Measurements from ENCODE around the gene USP44.

USP44 gene

GRCh38 chr12:95548539-95549391 lies 2.5 kb downstream of the USP44 start:
- H3K27ac ChIP-seq (ENCODE audit: low read depth in 2 of 2, low read length in 2 of 2): peak overlapping the region in 1 of 2 donors; percentile 10
- H3K27me3 ChIP-seq (ENCODE audit: control insufficient read depth in 2 of 2, insufficient read depth in 2 of 2, low read length in 2 of 2): peaks cover 2 to 20% of the 10 kb centered on the region in 2 donors
- peak overlapping the region in 1 of 2 donors; percentile 57 for H3K9ac ChIP-seq (ENCODE audit: low read depth in 1 of 2, low read length in 2 of 2)

GRCh38 chr12:95548056-95548538 lies 3.2 kb downstream of the USP44 start:
- no peaks in the 10 kb centered on the region for H3K36me3 ChIP-seq (ENCODE audit: control insufficient read depth in 2 of 2, insufficient read depth in 2 of 2, low read length in 2 of 2)
- H3K27ac ChIP-seq (ENCODE audit: low read depth in 2 of 2, low read length in 2 of 2): peak overlapping the region in 1 of 2 donors; percentile 10
- peaks cover 2 to 20% of the 10 kb centered on the region in 2 donors for H3K27me3 ChIP-seq (ENCODE audit: control insufficient read depth in 2 of 2, insufficient read depth in 2 of 2, low read length in 2 of 2)
- no peaks in the 10 kb centered on the region for H3K9me3 ChIP-seq (ENCODE audit: control insufficient read depth in 2 of 2, low read length in 2 of 2)
- H3K4me1 ChIP-seq (ENCODE audit: control insufficient read depth in 2 of 2, insufficient read depth in 2 of 2, low read length in 2 of 2): peaks cover 0 to 9% of the 10 kb centered on the region in 2 donors
- H3K4me3 ChIP-seq (ENCODE audit: low read length in 2 of 2): peak overlapping the region; percentile 45 to 58
- peak overlapping the region in 1 of 2 donors; percentile 57 for H3K9ac ChIP-seq (ENCODE audit: low read depth in 1 of 2, low read length in 2 of 2)

More at GRCh38 chr12:95548539-95549391, 2.5 kb downstream of the USP44 start:
- no peaks in the 10 kb centered on the region for H3K9me3 ChIP-seq (ENCODE audit: control insufficient read depth in 2 of 2, low read length in 2 of 2)
- peak overlapping the region; percentile 58 to 67 for H3K4me3 ChIP-seq (ENCODE audit: low read length in 2 of 2)
- peaks cover 0 to 9% of the 10 kb centered on the region in 2 donors for H3K4me1 ChIP-seq (ENCODE audit: control insufficient read depth in 2 of 2, insufficient read depth in 2 of 2, low read length in 2 of 2)
- no peaks in the 10 kb centered on the region for H3K36me3 ChIP-seq (ENCODE audit: control insufficient read depth in 2 of 2, insufficient read depth in 2 of 2, low read length in 2 of 2)

GRCh38 chr12:95547522-95548055 lies 3.7 kb downstream of the USP44 start:
- H3K9me3 ChIP-seq (ENCODE audit: control insufficient read depth in 2 of 2, low read length in 2 of 2): no peaks in the 10 kb centered on the region
- peak overlapping the region; percentile 45 to 58 for H3K4me3 ChIP-seq (ENCODE audit: low read length in 2 of 2)
- no peaks in the 10 kb centered on the region for H3K36me3 ChIP-seq (ENCODE audit: control insufficient read depth in 2 of 2, insufficient read depth in 2 of 2, low read length in 2 of 2)
- peak overlapping the region in 1 of 2 donors; percentile 57 for H3K9ac ChIP-seq (ENCODE audit: low read depth in 1 of 2, low read length in 2 of 2)
- H3K27me3 ChIP-seq (ENCODE audit: control insufficient read depth in 2 of 2, insufficient read depth in 2 of 2, low read length in 2 of 2): peaks cover 2 to 20% of the 10 kb centered on the region in 2 donors
- no peak overlapping the region for H3K27ac ChIP-seq (ENCODE audit: low read depth in 2 of 2, low read length in 2 of 2)
- peaks cover 0 to 9% of the 10 kb centered on the region in 2 donors for H3K4me1 ChIP-seq (ENCODE audit: control insufficient read depth in 2 of 2, insufficient read depth in 2 of 2, low read length in 2 of 2)

GRCh38 chr12:95546491-95546813 lies 4.8 kb downstream of the USP44 start:
- no peaks in the 10 kb centered on the region for H3K9me3 ChIP-seq (ENCODE audit: control insufficient read depth in 2 of 2, low read length in 2 of 2)
- H3K27me3 ChIP-seq (ENCODE audit: control insufficient read depth in 2 of 2, insufficient read depth in 2 of 2, low read length in 2 of 2): peaks cover 2 to 20% of the 10 kb centered on the region in 2 donors
- H3K27ac ChIP-seq (ENCODE audit: low read depth in 2 of 2, low read length in 2 of 2): no peak overlapping the region
- no peaks in the 10 kb centered on the region for H3K36me3 ChIP-seq (ENCODE audit: control insufficient read depth in 2 of 2, insufficient read depth in 2 of 2, low read length in 2 of 2)
- H3K9ac ChIP-seq (ENCODE audit: low read depth in 1 of 2, low read length in 2 of 2): no peak overlapping the region
- no peak overlapping the region for H3K4me3 ChIP-seq (ENCODE audit: low read length in 2 of 2)
- peaks cover 0 to 9% of the 10 kb centered on the region in 2 donors for H3K4me1 ChIP-seq (ENCODE audit: control insufficient read depth in 2 of 2, insufficient read depth in 2 of 2, low read length in 2 of 2)

- Histone ChIP-seq H3K4me1 (ENCODE audit: control insufficient read depth in 2 of 2, insufficient read depth in 2 of 2, low read length in 2 of 2) (peaks cover 0 to 9% of the 10 kb centered on the region in 2 donors), H3K36me3 (ENCODE audit: control insufficient read depth in 2 of 2, insufficient read depth in 2 of 2, low read length in 2 of 2) (no peaks in the 10 kb centered on the region), H3K4me3 (ENCODE audit: low read length in 2 of 2) (no peak overlapping the region), H3K27me3 (ENCODE audit: control insufficient read depth in 2 of 2, insufficient read depth in 2 of 2, low read length in 2 of 2) (peaks cover 2 to 20% of the 10 kb centered on the region in 2 donors), H3K9ac (ENCODE audit: low read depth in 1 of 2, low read length in 2 of 2) (no peak overlapping the region), H3K9me3 (ENCODE audit: control insufficient read depth in 2 of 2, low read length in 2 of 2) (no peaks in the 10 kb centered on the region), H3K27ac (ENCODE audit: low read depth in 2 of 2, low read length in 2 of 2) (no peak overlapping the region)
Measured at GRCh38 chr12:95545731-95546490, 5.4 kb downstream of the USP44 start.

GRCh38 chr12:95545303-95545702 lies 6.0 kb downstream of the USP44 start:
- Histone ChIP-seq H3K27me3 (ENCODE audit: control insufficient read depth in 2 of 2, insufficient read depth in 2 of 2, low read length in 2 of 2) (peaks cover 2 to 20% of the 10 kb centered on the region in 2 donors), H3K9me3 (ENCODE audit: control insufficient read depth in 2 of 2, low read length in 2 of 2) (no peaks in the 10 kb centered on the region), H3K27ac (ENCODE audit: low read depth in 2 of 2, low read length in 2 of 2) (no peak overlapping the region), H3K4me3 (ENCODE audit: low read length in 2 of 2) (no peak overlapping the region), H3K9ac (ENCODE audit: low read depth in 1 of 2, low read length in 2 of 2) (no peak overlapping the region), H3K4me1 (ENCODE audit: control insufficient read depth in 2 of 2, insufficient read depth in 2 of 2, low read length in 2 of 2) (peaks cover 0 to 9% of the 10 kb centered on the region in 2 donors), H3K36me3 (ENCODE audit: control insufficient read depth in 2 of 2, insufficient read depth in 2 of 2, low read length in 2 of 2) (no peaks in the 10 kb centered on the region)

- Histone ChIP-seq H3K36me3 (ENCODE audit: control insufficient read depth in 2 of 2, insufficient read depth in 2 of 2, low read length in 2 of 2) (no peaks in the 10 kb centered on the region), H3K27ac (ENCODE audit: low read depth in 2 of 2, low read length in 2 of 2) (no peak overlapping the region), H3K27me3 (ENCODE audit: control insufficient read depth in 2 of 2, insufficient read depth in 2 of 2, low read length in 2 of 2) (peaks cover 2 to 20% of the 10 kb centered on the region in 2 donors), H3K9ac (ENCODE audit: low read depth in 1 of 2, low read length in 2 of 2) (no peak overlapping the region), H3K4me1 (ENCODE audit: control insufficient read depth in 2 of 2, insufficient read depth in 2 of 2, low read length in 2 of 2) (peaks cover 0 to 9% of the 10 kb centered on the region in 2 donors), H3K9me3 (ENCODE audit: control insufficient read depth in 2 of 2, low read length in 2 of 2) (no peaks in the 10 kb centered on the region), H3K4me3 (ENCODE audit: low read length in 2 of 2) (no peak overlapping the region)
Measured at GRCh38 chr12:95544756-95545155, 6.5 kb downstream of the USP44 start.

GRCh38 chr12:95543305-95543704 lies 8.0 kb downstream of the USP44 start:
- Histone ChIP-seq H3K9ac (ENCODE audit: low read depth in 1 of 2, low read length in 2 of 2) (no peak overlapping the region), H3K27me3 (ENCODE audit: control insufficient read depth in 2 of 2, insufficient read depth in 2 of 2, low read length in 2 of 2) (peaks cover 0 to 14% of the 10 kb centered on the region in 2 donors), H3K36me3 (ENCODE audit: control insufficient read depth in 2 of 2, insufficient read depth in 2 of 2, low read length in 2 of 2) (no peaks in the 10 kb centered on the region), H3K27ac (ENCODE audit: low read depth in 2 of 2, low read length in 2 of 2) (no peak overlapping the region), H3K9me3 (ENCODE audit: control insufficient read depth in 2 of 2, low read length in 2 of 2) (no peaks in the 10 kb centered on the region), H3K4me3 (ENCODE audit: low read length in 2 of 2) (no peak overlapping the region), H3K4me1 (ENCODE audit: control insufficient read depth in 2 of 2, insufficient read depth in 2 of 2, low read length in 2 of 2) (peaks cover 0 to 5% of the 10 kb centered on the region in 2 donors)

GRCh38 chr12:95541436-95541835 lies 9.8 kb downstream of the USP44 start:
- no peaks in the 10 kb centered on the region for H3K9me3 ChIP-seq (ENCODE audit: control insufficient read depth in 2 of 2, low read length in 2 of 2)
- no peak overlapping the region for H3K9ac ChIP-seq (ENCODE audit: low read depth in 1 of 2, low read length in 2 of 2)

GRCh38 chr12:95538656-95539055 lies 12.6 kb downstream of the USP44 start:
- Histone ChIP-seq H3K4me1 (ENCODE audit: control insufficient read depth in 2 of 2, insufficient read depth in 2 of 2, low read length in 2 of 2) (no peaks in the 10 kb centered on the region), H3K27ac (ENCODE audit: low read depth in 2 of 2, low read length in 2 of 2) (no peak overlapping the region), H3K36me3 (ENCODE audit: control insufficient read depth in 2 of 2, insufficient read depth in 2 of 2, low read length in 2 of 2) (no peaks in the 10 kb centered on the region), H3K9me3 (ENCODE audit: control insufficient read depth in 2 of 2, low read length in 2 of 2) (no peaks in the 10 kb centered on the region), H3K27me3 (ENCODE audit: control insufficient read depth in 2 of 2, insufficient read depth in 2 of 2, low read length in 2 of 2) (no peaks in the 10 kb centered on the region), H3K9ac (ENCODE audit: low read depth in 1 of 2, low read length in 2 of 2) (no peak overlapping the region), H3K4me3 (ENCODE audit: low read length in 2 of 2) (no peak overlapping the region)

More at GRCh38 chr12:95541436-95541835, 9.8 kb downstream of the USP44 start:
- no peak overlapping the region for H3K4me3 ChIP-seq (ENCODE audit: low read length in 2 of 2)
- H3K27me3 ChIP-seq (ENCODE audit: control insufficient read depth in 2 of 2, insufficient read depth in 2 of 2, low read length in 2 of 2): peaks cover 0 to 10% of the 10 kb centered on the region in 2 donors
- no peaks in the 10 kb centered on the region for H3K36me3 ChIP-seq (ENCODE audit: control insufficient read depth in 2 of 2, insufficient read depth in 2 of 2, low read length in 2 of 2)
- no peaks in the 10 kb centered on the region for H3K4me1 ChIP-seq (ENCODE audit: control insufficient read depth in 2 of 2, insufficient read depth in 2 of 2, low read length in 2 of 2)
- H3K27ac ChIP-seq (ENCODE audit: low read depth in 2 of 2, low read length in 2 of 2): no peak overlapping the region

All from mucosa of rectum (tissue), 2 donors.